GM19468 (cell line): ENCODE data around the gene PDE4C.

ENCODE experiments used
- ATAC-seq: cut with Tn5 transposase; IDR thresholded peaks from one replicate; pipeline ENCODE4 v1.9.1; 2021; ENCODE audit warnings: mild to moderate bottlenecking, moderate library complexity, moderate number of reproducible peaks; ENCODE audit not compliant: unreplicated experiment; ENCODE audit errors: extremely low read depth

The PDE4C gene

DNA sequence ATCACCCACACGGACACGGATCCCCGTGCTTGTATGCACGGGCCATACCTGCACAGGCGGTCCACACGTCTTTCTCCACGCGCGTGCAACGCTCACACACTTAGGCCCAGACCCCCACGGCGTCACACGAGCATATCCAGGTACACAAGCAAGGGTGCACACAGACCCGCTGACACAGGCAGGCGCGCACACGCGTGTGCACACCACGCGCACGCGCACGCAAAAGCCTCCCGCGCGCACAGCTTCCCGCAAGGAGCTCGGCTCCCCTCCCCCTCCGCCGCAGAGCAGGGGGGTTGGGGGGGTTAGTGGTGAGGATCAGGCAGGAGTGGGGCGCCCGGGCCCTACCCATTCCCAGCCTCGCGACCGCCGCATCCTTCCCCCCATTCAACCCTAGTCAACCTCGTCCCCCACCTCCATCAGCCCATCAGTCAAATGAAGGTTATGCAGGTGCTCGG is 22.8 kb downstream of the PDE4C start:
- no peak for ATAC-seq

DNA sequence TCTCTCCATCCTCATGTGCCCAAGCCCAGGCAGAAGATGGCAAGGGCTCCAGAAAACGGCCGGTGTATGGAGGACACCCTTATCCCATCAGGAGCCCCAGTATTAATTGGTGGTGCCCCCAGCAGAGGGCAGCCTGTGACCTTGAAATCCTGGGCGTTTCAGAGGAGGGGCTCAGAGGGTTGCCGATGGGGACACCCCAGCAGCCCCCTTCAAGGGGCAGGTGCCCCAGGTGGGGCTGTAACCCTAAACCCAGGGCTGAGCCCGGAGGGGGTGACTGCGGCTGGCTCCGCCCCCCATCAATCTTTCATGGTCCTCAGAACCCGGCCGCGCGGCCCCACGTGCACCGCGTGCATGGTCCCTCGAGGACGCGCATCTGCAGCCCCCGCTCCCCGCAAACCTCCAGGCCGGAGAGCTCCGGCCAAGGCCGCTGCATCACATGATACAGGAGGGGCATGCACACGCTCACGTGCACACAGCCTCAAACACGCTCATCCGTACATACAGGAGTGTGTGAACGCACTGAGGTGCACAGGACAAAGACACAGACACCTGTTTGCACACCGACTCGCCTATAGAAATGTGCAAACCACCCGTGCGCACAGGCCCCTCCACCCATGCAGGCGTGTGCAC is 23.3 kb downstream of the PDE4C start:
- no peak for ATAC-seq

DNA sequence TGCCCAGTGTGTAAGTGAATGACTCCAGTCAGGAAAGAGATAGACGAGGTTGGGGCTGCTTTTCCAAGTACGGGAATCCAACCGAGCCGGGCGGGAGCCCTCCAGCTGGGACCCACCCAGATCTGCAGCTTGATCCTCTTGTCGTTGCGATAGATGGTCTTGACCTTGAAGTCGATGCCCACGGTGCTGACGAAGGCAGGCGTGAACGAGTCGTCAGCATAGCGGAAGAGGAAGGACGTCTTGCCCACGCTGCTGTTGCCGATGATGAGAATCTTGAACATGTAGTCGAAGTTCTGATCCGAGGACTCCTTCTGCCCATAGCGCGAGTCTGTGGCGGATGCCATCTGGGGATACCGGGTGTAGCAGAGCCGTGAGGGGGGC is 23.9 kb downstream of the PDE4C start:
- ATAC-seq, result no peak

DNA sequence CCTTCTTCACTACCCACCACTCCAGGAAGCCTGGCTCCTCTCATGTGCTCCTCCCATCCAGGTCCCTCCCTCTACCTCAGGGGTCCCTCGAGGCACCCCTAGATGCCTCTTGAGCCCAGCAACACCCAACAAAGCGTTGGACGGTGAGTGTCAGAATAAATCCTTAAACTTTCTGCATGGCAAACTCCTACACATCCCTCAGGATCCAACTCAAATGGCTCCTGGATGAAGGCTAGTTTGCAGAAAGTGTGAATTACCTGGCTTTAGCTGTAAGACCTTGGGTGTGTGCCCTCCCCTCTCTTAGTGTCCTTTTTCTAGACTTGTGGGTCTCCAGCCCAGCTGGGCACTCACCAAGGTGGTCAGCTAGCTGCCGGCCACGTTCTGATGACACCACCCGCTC is 27.9 kb downstream of the PDE4C start:
- ATAC-seq, result no peak

DNA sequence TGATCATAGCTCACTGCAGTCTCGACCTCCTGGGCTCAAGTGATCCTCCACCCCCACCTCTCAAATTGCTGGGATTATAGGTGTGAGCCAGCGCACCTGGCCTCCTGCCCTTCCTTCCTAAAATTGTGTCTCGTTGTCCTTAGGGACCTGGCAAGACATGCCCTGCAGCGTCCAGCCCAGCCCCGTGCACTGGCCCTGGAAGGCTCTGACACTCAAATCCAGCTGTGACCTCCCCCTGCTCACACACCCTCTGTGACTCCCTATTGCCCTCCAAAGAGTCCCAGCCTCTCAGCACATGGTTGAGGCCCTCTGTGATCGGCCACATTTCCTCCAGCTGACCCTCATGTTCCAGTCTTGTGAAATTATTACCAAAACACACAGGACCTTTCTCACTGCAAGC is 28.3 kb downstream of the PDE4C start:
- no peak for ATAC-seq

DNA sequence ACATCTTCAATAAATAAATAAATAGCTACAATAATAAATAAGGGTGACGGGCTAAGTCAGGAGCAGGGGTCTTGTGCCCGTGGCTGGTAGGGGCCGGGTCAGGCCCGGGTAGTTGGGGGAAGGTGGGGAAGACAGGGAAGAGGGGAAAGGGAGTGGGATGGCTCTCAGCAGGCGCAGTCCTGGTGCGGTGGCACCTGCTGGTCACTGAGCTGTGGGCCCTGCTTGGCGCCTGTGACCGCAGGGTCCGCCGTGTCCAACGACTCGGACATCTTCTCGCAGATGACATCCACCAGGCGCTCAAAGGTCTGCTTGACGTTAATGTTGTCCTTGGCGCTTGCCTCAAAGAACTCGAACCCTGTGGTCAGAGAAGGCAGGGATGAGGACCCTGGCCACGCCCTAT is 28.9 kb downstream of the PDE4C start:
- ATAC-seq, result no peak

DNA sequence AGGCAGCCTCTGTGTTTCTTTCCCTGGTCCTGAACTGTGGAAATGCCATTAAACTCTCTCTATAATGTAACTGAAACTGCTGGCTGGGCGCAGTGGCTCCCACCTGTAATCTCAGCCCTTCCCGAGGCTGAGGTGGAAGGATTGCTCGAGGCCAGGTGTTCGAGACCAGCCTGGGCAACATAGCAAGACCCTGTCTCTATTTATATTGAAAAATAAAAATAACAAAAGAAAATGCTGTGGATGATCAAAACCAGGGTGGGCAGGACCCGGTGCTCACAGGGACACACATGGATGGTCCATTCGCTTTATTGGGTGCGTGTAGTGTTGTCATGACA is 29.8 kb downstream of the PDE4C start:
- no peak for ATAC-seq

DNA sequence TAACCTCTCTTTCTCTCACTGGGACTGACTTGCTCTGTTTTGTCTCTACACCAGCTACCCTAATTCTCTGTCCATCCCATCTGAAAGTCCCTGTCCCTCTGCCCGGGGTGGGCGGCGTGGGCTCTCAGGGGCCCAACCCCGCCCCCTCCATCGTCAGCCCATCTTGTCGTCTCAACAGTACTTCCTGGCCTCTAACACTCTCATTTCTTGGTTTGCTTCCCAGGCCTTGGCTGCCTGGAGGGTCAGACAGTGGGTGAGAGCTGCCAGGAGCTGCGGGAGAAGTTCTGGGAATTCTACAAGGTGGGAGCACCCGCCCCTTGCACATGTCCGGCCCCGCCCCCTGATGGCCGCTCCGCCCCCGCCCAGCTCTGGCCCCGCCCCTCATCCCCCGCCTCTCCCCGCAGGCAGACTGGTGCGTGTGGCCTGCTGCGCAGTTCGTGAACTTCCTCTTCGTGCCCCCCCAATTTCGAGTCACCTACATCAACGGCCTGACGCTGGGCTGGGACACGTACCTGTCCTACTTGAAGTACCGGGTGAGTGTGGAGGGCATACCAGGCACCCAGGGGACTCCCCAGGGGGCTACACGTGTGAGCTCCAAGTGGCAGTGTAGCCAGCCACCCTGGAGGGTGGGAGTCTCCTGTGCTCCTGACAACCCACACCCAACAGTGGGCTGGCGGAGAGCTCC is 31.5 kb downstream of the PDE4C start:
- no peak for ATAC-seq

DNA sequence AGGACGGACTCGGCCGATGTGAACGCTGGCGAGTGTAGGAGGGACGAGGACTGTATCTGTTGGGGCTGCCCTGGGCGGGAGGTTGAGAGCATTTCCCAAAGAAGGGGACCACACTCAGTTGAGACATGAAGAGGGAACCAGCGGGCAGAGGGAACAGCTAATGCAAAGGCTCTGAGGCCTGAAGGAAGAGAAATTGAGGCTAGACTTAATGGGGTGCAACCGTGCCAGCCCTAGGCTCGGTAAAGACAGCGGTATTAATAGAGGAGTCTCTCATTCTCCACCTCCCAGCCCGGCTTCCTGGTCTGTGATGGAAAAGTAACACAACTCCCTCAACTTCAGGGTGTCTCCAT is 32.1 kb downstream of the PDE4C start:
- no peak for ATAC-seq

DNA sequence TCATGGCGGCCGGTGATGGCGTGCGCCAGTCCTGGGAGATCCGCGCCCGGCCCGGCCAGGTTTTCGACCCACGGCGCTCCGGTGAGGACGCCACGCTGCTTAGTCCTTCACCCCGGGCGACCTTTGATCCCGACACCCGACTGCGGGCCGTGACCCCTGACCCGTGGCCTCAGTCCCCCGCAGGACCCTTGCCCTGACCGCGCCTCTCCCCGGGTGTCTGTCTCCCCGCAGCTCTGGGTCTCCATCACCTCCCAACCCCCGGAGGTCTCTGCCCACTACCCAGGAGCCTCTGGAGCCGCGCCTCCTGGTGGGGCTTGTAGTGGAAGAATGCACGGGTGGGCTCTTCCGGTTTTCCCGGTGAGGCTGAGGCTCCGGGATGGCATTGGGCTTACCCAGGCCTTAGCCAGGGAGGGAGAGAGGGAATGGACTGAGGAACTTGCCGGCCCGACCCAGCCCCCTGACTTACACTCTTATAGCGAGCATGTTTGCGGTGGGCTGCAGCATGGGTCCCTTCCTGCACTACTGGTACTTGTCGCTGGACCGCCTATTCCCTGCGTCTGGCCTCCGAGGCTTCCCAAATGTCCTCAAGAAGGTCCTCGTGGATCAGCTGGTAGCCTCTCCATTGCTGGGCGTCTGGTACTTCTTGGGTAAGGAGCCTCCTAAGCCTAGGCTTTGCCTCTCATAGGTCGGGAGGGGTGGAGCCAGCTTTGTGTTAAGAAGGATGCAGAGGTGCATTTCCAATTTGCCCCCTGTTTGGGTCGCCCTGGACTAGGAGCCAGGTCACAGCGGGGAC is 32.7 kb downstream of the PDE4C start:
- ATAC-seq, result no peak

DNA sequence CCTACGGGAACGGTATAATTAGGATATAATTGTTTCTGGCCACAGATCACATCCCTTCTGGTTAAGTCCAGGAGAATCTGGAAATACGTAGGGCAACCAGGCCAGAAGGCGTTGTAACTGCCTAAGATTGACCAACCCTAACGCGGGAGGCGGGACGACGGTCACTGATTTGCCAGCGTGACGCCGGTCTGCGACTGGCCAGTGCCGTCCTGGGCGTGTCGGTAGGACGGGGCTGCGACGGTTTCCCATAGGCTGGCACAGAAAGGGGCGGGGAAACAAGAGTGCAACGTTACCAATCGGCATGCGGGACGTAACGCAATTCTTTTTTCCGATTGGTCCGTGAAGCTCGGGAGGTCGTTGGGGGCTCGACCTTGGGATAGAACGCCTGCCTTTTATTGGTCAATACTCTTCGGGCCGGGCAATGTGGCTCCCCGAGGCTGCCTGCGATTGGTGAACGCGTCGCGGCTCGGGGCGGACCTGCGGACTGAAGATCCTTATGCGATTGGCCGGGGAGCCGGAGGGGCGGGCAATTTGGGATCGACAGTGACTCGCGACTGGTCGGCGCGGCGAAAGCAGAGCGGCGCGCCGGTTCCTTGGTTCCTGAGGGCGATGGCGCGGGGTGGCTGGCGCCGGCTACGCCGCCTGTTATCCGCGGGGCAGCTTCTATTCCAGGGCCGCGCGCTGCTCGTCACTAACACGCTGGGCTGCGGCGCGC is 33.4 kb downstream of the PDE4C start, which contains the start of gene MPV17L2:
TSS of gene MPV17L2 (plus strand) at position 546 of the 715 bp plus-strand sequence. CDS start at position 610, 64 bp downstream.
- ATAC-seq, result peak; percentile 84

DNA sequence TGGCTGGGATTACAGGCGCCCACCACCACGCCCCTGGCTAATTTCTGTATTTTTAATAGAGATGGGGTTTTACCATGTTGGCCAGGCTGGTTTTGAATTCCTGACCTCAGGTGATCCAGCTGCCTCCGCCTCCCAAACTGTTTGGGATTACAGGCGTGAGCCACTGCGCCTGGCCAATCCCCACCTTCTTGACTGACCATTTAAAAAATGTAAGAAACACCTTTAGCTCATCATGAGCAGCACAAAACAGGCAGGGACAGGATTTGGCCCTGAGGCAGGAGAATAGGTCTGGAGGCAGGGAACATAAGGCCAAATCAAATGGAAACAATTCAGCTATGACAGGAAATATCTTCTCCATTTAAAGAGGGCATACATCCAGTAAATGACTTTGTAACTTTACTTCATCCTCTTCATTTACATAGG is 34.6 kb downstream of the PDE4C start:
- ATAC-seq, result no peak

DNA sequence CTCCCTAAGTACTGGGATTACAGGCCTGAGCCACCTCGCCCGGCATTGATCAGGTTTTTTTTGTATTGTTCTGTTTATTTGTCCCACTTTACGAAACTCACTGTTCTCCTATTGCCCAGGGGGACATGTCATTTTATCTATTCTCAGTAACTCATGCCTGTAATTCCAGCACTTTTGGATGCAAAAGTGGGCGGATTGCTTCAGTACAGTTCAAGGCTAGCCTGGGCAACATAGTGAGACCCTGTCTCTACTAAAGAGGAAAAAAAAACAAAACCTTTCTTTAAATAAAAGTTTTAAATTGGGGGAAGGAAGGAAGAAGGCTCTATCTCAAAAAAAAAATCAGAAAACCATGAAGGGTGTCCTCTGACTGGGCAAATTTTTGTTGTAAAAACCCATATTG is 36.0 kb downstream of the PDE4C start:
- ATAC-seq, result no peak

DNA sequence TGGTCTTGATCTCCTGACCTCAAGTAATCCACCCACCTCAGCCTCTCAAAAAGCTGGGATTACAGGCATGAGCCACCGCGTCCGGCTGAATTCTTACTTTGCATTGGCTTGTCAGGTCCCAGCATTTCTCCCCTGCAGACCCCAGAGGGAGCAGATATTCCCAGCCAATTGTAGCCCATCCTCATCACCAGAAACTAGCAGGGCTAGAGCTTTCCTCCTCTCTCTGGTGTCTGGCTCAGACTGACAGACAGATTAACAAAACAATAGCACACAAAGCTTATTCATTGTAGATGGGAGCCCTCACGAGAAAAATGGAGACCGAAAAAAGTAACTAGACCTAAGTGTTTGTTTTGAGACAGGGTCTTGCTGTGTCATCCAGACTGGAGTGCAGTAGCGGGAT is 40.7 kb downstream of the PDE4C start:
- no peak for ATAC-seq

DNA sequence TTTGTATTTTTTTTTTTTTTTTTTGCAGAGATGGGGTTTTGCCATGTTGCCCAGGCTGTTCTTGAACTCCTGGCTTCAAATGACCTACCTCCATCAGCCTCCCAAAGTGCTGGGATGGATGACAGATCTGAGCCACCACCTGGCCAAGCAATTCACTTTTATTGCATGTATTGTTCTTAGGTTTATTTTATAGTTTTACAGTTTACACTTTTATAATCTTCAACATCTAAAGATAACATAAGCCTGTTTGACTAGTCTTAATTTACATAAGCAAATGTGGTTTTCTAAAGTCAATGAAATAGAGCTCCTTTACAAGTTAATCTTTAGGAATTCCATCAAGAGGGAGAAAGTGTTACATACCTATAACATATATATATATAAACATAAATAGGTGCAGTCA is 42.7 kb downstream of the PDE4C start:
- ATAC-seq, result no peak

DNA sequence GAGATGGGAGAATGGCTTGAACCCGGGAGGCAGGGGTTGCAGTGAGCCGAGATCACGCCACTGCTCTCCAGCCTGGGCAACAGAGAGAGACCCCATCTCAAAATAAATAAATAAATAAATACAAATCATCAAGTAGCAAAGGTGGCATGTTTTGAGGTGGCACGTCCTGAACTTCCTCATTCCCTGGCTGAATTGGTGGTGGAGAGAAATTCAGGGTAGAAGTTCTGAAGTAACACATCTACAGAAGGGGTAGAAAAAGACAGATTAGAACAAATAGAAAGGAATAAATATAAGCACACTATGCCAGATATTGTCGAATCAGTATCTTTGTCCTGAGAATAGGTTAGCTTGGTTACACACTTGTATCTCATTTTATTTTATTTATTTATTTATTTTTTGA is 46.3 kb downstream of the PDE4C start:
- no peak for ATAC-seq

DNA sequence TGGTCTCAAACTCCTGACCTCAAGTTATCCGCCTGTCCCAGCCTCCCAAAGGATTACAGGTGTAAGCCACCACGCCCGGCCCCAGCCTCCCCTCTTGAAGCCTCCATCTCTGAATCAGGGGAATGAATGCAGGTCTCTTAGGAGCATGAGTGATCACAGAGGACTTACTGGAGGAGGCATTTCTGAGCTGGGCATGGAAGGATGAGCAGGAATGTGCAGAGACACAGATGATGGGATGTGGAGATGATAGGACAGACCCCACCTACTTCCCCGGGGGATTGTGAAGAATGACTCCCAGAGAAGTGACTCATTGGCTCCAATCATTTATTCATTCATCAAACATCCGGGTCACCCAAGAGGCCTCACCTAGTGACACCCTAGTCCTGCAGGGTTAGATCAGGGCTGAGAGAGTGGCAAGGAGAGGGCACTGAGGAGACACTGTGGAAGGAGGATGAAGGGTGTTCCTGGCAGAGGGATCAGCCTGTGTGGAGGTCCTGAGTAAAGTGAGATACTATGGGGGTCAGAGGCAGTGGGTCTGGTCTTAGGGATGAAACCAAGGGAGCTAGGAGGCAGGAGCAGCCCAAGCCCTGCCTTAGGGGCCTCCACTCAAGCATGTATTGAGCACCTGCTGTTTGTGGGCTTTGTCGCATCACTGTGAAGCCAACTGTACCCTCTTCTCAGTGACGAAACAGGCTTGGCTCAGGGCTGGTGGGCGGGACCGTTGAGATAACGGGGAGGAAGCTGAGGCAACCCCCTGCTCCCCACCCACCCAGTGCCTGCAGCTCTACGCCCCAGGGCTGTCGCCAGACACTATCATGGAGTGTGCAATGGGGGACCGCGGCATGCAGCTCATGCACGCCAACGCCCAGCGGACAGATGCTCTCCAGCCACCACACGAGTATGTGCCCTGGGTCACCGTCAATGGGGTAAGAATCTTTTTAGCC is 49.6 kb downstream of the PDE4C start:
- ATAC-seq, result no peak

DNA sequence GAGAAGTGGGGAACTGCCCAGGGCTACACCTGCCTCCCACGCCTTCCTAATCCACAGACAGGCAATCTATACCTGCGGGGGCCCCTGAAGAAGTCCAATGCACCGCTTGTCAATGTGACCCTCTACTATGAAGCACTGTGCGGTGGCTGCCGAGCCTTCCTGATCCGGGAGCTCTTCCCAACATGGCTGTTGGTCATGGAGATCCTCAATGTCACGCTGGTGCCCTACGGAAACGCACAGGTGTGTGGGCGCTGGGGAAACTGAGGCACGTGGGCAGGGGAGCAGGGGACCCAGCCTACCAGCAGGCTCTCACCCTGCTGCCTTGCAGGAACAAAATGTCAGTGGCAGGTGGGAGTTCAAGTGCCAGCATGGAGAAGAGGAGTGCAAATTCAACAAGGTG is 51.3 kb downstream of the PDE4C start:
- ATAC-seq, result no peak
